H1 (cell line): ENCODE measurements around the gene RSPO3. TPM values are rescaled to one million over a fixed set of nuclear protein-coding genes. Genes with fewer than 3 reads are reported as not detected.

Experiments
- CTCF ChIA-PET: fragments of 300-600 bp; sonication (Branson Sonifier 250); formaldehyde crosslinking; loops from one replicate; lab custom pipeline; 2021; ENCODE audit not compliant: partially characterized antibody; lab: Charles Lee
- POLR2A ChIA-PET: fragments of 300-600 bp; sonication (Branson Sonifier 250); formaldehyde crosslinking; loops from one replicate; lab custom pipeline; 2021; ENCODE audit warnings: inconsistent platforms; ENCODE audit not compliant: partially characterized antibody; lab: Charles Lee
- DNase-seq, 2 experiments: peaks; one replicate each; pipeline versions ENCODE4 v3.0.0 to v3.0.0-alpha.2; 2010 to 2022; ENCODE audit warnings: low spot score in 2 of 2, low read depth in 1 of 2, mixed read lengths in 1 of 2
- FAIRE-seq: peaks from 2 replicates; lab custom pipeline; 2011; peaks lifted over from hg19 to GRCh38; lab: Jason Lieb, UNC
- H2AFZ ChIP-seq: 2 replicates; pipeline ENCODE4 v1.8.1; 2012; ENCODE audit warnings: low read length, inconsistent platforms
- H2AK5ac ChIP-seq: 2 replicates; pipeline ENCODE4 v1.6.1; 2013; ENCODE audit warnings: low read depth, low read length
- H2BK120ac ChIP-seq: replicated peaks from 2 replicates; pipeline ENCODE3; 2013; ENCODE audit warnings: low read depth, low read length, inconsistent platforms
- H2BK12ac ChIP-seq: 2 replicates; pipeline ENCODE4 v1.6.1; 2013; ENCODE audit warnings: low read depth, low read length
- H2BK15ac ChIP-seq: 2 replicates; pipeline ENCODE4 v1.6.1; 2013; ENCODE audit warnings: low read length
- H2BK20ac ChIP-seq: 2 replicates; pipeline ENCODE4 v1.6.1; 2013; ENCODE audit warnings: low read length
- H2BK5ac ChIP-seq: 2 replicates; pipeline ENCODE4 v1.6.1; 2013; ENCODE audit warnings: low read depth, low read length
- H3K14ac ChIP-seq: 2 replicates; pipeline ENCODE4 v1.6.1; 2013; ENCODE audit warnings: inconsistent platforms; ENCODE audit not compliant: insufficient read length
- H3K18ac ChIP-seq: 2 replicates; pipeline ENCODE4 v1.6.1; 2013; ENCODE audit warnings: low read length; ENCODE audit errors: extremely low read depth
- H3K23ac ChIP-seq: 2 replicates; pipeline ENCODE4 v1.6.1; 2013; ENCODE audit warnings: inconsistent platforms; ENCODE audit not compliant: insufficient read length
- H3K23me2 ChIP-seq: 2 replicates; pipeline ENCODE4 v1.6.1; 2013; ENCODE audit warnings: low read depth, low read length
- H3K27ac ChIP-seq: 2 replicates; pipeline ENCODE4 v1.6.1; 2011; ENCODE audit warnings: low read depth, low read length, inconsistent platforms
- H3K27me3 ChIP-seq, 4 experiments: replicated peaks in 1 of 4; 1 replicate in 1 of 4; 2 replicates in 3 of 4; pipeline versions ENCODE4 v1.6.1 to v1.8.1; 2011 to 2013; ENCODE audit warnings: low read length in 3 of 4, mild to moderate bottlenecking in 3 of 4, inconsistent platforms in 2 of 4, mixed read lengths in 2 of 4, moderate library complexity in 1 of 4; ENCODE audit not compliant: control insufficient read depth in 3 of 4, insufficient read depth in 3 of 4; ENCODE audit errors: extremely low read depth in 1 of 4
- H3K36me3 ChIP-seq, 4 experiments: 2 replicates each; pipeline versions ENCODE4 v1.6.1 to v1.8.1; 2011 to 2013; ENCODE audit warnings: mild to moderate bottlenecking in 4 of 4, low read length in 3 of 4, moderate library complexity in 2 of 4, control low read depth in 1 of 4, inconsistent platforms in 1 of 4; ENCODE audit not compliant: insufficient read depth in 4 of 4, control insufficient read depth in 2 of 4
- H3K4ac ChIP-seq: replicated peaks from 2 replicates; pipeline ENCODE3; 2013; ENCODE audit warnings: low read length, low read depth, mixed read lengths, inconsistent platforms; ENCODE audit not compliant: insufficient read length
- H3K4me1 ChIP-seq, 4 experiments: replicated peaks in 1 of 4; 1 replicate in 1 of 4; 2 replicates in 3 of 4; pipeline versions ENCODE4 v1.6.1 to v1.8.1; 2011 to 2013; ENCODE audit warnings: low read length in 3 of 4, inconsistent platforms in 2 of 4, mixed read lengths in 1 of 4; ENCODE audit not compliant: insufficient read depth in 4 of 4, control insufficient read depth in 3 of 4
- H3K4me2 ChIP-seq, 2 experiments: 2 replicates each; pipeline versions ENCODE4 v1.6.1 to v1.8.1; 2011 to 2013; ENCODE audit warnings: low read depth in 2 of 2, low read length in 2 of 2, control low read depth in 1 of 2, inconsistent platforms in 1 of 2, mild to moderate bottlenecking in 1 of 2; ENCODE audit not compliant: insufficient read depth in 1 of 2
- H3K4me3 ChIP-seq, 4 experiments: fragments of 200-600, 300-600 bp in 1 of 4; sonication (generic), shearing (Covaris generic), sonication (Bioruptor Twin) in 1 of 4; 2 replicates each; pipeline versions ENCODE4 v1.5.1 to v1.8.1; 2011 to 2016; ENCODE audit warnings: low read length in 4 of 4, low read depth in 3 of 4, control low read depth in 2 of 4, inconsistent platforms in 2 of 4, mild to moderate bottlenecking in 2 of 4, mixed read lengths in 1 of 4, moderate library complexity in 1 of 4; ENCODE audit not compliant: insufficient read depth in 2 of 4; ENCODE audit errors: extremely low read depth in 1 of 4
- H3K56ac ChIP-seq: replicated peaks from 2 replicates; pipeline ENCODE3; 2013; ENCODE audit warnings: low read depth, mild to moderate bottlenecking, mixed read lengths, low read length, inconsistent platforms; ENCODE audit not compliant: insufficient read length
- H3K79me1 ChIP-seq: 2 replicates; pipeline ENCODE4 v1.6.1; 2013; ENCODE audit warnings: low read depth, low read length, control low read depth
- H3K79me2 ChIP-seq, 2 experiments: 2 replicates each; pipeline versions ENCODE4 v1.6.1 to v1.8.1; 2012 to 2013; ENCODE audit warnings: low read length in 2 of 2, mild to moderate bottlenecking in 2 of 2, inconsistent platforms in 1 of 2; ENCODE audit not compliant: insufficient read depth in 2 of 2, control insufficient read depth in 1 of 2
- H3K9ac ChIP-seq, 4 experiments: replicated peaks in 1 of 4; 1 replicate in 1 of 4; 2 replicates in 3 of 4; pipeline versions ENCODE4 v1.6.1 to v1.8.1; 2011 to 2013; ENCODE audit warnings: low read depth in 3 of 4, low read length in 3 of 4, control low read depth in 2 of 4, mild to moderate bottlenecking in 2 of 4, moderate library complexity in 2 of 4, inconsistent platforms in 1 of 4; ENCODE audit errors: extremely low read depth in 1 of 4
- H3K9me3 ChIP-seq, 2 experiments: 2 replicates each; pipeline versions ENCODE4 v1.6.1 to v1.8.1; 2012 to 2013; ENCODE audit warnings: mild to moderate bottlenecking in 2 of 2, moderate library complexity in 2 of 2, control low read depth in 1 of 2, inconsistent platforms in 1 of 2, low read depth in 1 of 2, low read length in 1 of 2, mixed read lengths in 1 of 2; ENCODE audit not compliant: insufficient read depth in 2 of 2
- H4K20me1 ChIP-seq, 2 experiments: replicated peaks in 1 of 2; 2 replicates each; pipeline versions ENCODE3 to v1.8.1; 2011 to 2013; ENCODE audit warnings: inconsistent platforms in 2 of 2, low read length in 2 of 2, mild to moderate bottlenecking in 1 of 2; ENCODE audit not compliant: insufficient read depth in 2 of 2, control insufficient read depth in 1 of 2
- H4K5ac ChIP-seq: 2 replicates; pipeline ENCODE4 v1.6.1; 2013; ENCODE audit warnings: low read length, low read depth, mixed read lengths, inconsistent platforms; ENCODE audit not compliant: insufficient read length
- H4K8ac ChIP-seq: 2 replicates; pipeline ENCODE4 v1.8.0; 2013; ENCODE audit warnings: mild to moderate bottlenecking, moderate library complexity, low read length, inconsistent platforms; ENCODE audit not compliant: insufficient read depth; ENCODE audit errors: extremely low read depth
- H4K91ac ChIP-seq: replicated peaks from 2 replicates; pipeline ENCODE3; 2013; ENCODE audit warnings: low read length, mixed read lengths, inconsistent platforms; ENCODE audit not compliant: insufficient read length
- CBX5 ChIP-seq: fragments of 300-800, 300-1000 bp; sonication (generic); IDR thresholded peaks from 2 replicates; pipeline ENCODE4 v1.7.1; 2016; ENCODE audit warnings: antibody characterized with exemption, low read length, low read depth
- CTBP2 ChIP-seq: IDR thresholded peaks from 2 replicates; pipeline ENCODE4 v1.7.0; 2011; ENCODE audit warnings: borderline replicate concordance, mild to moderate bottlenecking, moderate library complexity, mixed read lengths, low read length; ENCODE audit not compliant: insufficient read depth, insufficient read length
- KDM5A ChIP-seq: fragments of 200-600 bp; IDR thresholded peaks from 2 replicates; pipeline ENCODE4 v1.7.1; 2012; ENCODE audit warnings: mild to moderate bottlenecking, low read length, inconsistent platforms, mixed read lengths
- MAFK ChIP-seq: IDR thresholded peaks from 2 replicates; pipeline ENCODE4 v1.6.1; 2012; ENCODE audit warnings: low read depth, mild to moderate bottlenecking, improper control_type of control experiment, low read length
- SUZ12 ChIP-seq: fragments of 200-600 bp; sonication (generic); IDR thresholded peaks from 2 replicates; pipeline ENCODE4 v1.6.1; 2012; ENCODE audit warnings: mild to moderate bottlenecking, inconsistent platforms, low read length, moderate library complexity, mixed read lengths
- polyA plus RNA-seq, 7 experiments: library from polyadenylated mRNA; depleted of rRNA in 3 of 7; stranded (reverse) in 5 of 7; unstranded in 2 of 7; fragments of >200 nt in 5 of 7; fragments of 200-250 nt in 2 of 7; gene quantifications; 1 replicate in 5 of 7; 2 replicates in 1 of 7; 4 replicates in 1 of 7; pipeline versions ENCODE4 v1.2.1 to v1.2.3, GENCODE V29; 2011 to 2013; ENCODE audit warnings: missing spikeins in 2 of 7, mixed read lengths in 2 of 7
- total RNA-seq: library from RNA; stranded (reverse); fragmentation: NEBNext Ultra II Directional; extraction: Animal tissue kit (Norgen Biotek cat#: 25700); gene quantifications from 2 replicates; pipeline ENCODE4 v1.2.1, GENCODE V29; 2021

Gene RSPO3
- total and polyA plus RNA-seq, 2 of the 8 experiments (the other 6 are each of a cell fraction or from before 2014, with no cell fraction given) = not detected

DNA sequence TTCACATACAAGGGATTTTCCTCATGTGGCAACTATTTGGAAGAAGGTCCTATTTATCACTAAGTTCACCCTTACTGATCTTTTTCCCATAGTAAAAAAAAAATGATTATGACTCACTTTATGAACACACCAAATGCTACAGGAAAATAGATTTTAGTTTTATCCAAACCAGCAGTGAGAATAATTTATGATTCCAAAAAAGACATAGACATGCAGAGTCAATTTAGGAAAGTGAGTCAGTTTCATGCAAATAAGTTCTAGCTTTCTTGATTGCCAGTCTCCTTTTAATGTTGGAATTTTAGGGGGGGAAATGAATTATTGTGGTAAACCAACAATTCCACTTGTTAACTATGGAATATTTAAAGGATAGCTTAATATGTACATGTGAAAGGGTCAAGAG is 84.2 kb downstream of the RSPO3 start:
- Histone ChIP-seq H3K9ac (no peak overlapping the region), H3K18ac (no peak overlapping the region), H3K27ac (no peak overlapping the region), H2AK5ac (no peak overlapping the region), H4K8ac (no peak overlapping the region), H3K4me3 (no peak overlapping the region), H2BK12ac (no peak overlapping the region), H2BK120ac (no peak overlapping the region), H4K91ac (no peak overlapping the region), H3K23ac (no peak overlapping the region), H3K27me3 (no peaks in the 10 kb centered on the region), H3K4ac (no peak overlapping the region), H3K4me1 (no peaks in the 10 kb centered on the region), H2BK5ac (no peak overlapping the region), H3K23me2 (no peaks in the 10 kb centered on the region), H2BK20ac (no peak overlapping the region), H3K4me2 (no peak overlapping the region), H2BK15ac (no peak overlapping the region), H3K9me3 (no peaks in the 10 kb centered on the region), H2AFZ (no peak overlapping the region), H4K5ac (no peak overlapping the region), H3K79me1 (no peaks in the 10 kb centered on the region), H3K79me2 (no peaks in the 10 kb centered on the region), H3K36me3 (no peaks in the 10 kb centered on the region), H3K14ac (no peak overlapping the region), H3K56ac (no peak overlapping the region), H4K20me1 (no peaks in the 10 kb centered on the region)
- TF ChIP-seq KDM5A (no peak), MAFK (no peak), CBX5 (no peak), SUZ12 (no peak), CTBP2 (no peak)
- CTCF ChIA-PET = interaction anchor here (3.2 kb wide), 1 partner anchor 15 kb away, joined by 10 read pairs; no protein-coding TSS in a partner anchor
- no peak for DNase-seq
- POLR2A ChIA-PET = no interaction called here
- FAIRE-seq = no peak
